Natural killer cell (primary cell): ENCODE results near the gene RALGPS1. TPM values are rescaled to one million over a fixed set of nuclear protein-coding genes. Genes with fewer than 3 reads are reported as not detected.

Source experiments
- ATAC-seq, 3 donors: fragments of 150-1000 bp in 2 of 3; fragments of 200-7000 bp in 1 of 3; cut with Tn5 transposase; 1 replicate in 1 of 3; 2 replicates in 2 of 3; pipeline ENCODE4 v1.10.0; 2021; ENCODE audit warnings: mild to moderate bottlenecking in 2 of 3, moderate library complexity in 2 of 3
- DNase-seq, 2 donors: peaks; one replicate each; pipeline versions ENCODE4 v3.0.0 to v3.0.0-alpha.2; 2013 to 2021; ENCODE audit warnings: mixed read lengths in 1 of 2
- H3K27ac ChIP-seq: one replicate; pipeline ENCODE4 v1.5.1; 2013; ENCODE audit warnings: mild to moderate bottlenecking, low read length
- H3K27me3 ChIP-seq: one replicate; pipeline ENCODE4 v1.6.1; 2013; ENCODE audit warnings: low read length; ENCODE audit not compliant: control insufficient read depth, insufficient read depth
- H3K36me3 ChIP-seq: one replicate; pipeline ENCODE4 v1.6.1; 2013; ENCODE audit warnings: low read length; ENCODE audit not compliant: control insufficient read depth, insufficient read depth
- H3K4me1 ChIP-seq: one replicate; pipeline ENCODE4 v1.6.1; 2013; ENCODE audit warnings: low read length; ENCODE audit not compliant: control insufficient read depth, insufficient read depth
- H3K4me3 ChIP-seq: one replicate; pipeline ENCODE4 v1.5.1; 2013; ENCODE audit warnings: low read length
- H3K9me3 ChIP-seq: one replicate; pipeline ENCODE4 v1.6.1; 2013; ENCODE audit warnings: low read length; ENCODE audit not compliant: control insufficient read depth, insufficient read depth
- H3K27ac Mint-ChIP-seq, 2 donors: one replicate each; pipeline ENCODE4 v1.8.0; 2022; ENCODE audit warnings: mild to moderate bottlenecking in 2 of 2, mixed read lengths in 2 of 2, moderate library complexity in 1 of 2
- H3K27me3 Mint-ChIP-seq, 2 donors: one replicate each; pipeline ENCODE4 v1.8.0; 2022; ENCODE audit warnings: low read depth in 2 of 2, mixed read lengths in 2 of 2
- H3K36me3 Mint-ChIP-seq: one replicate; pipeline ENCODE4 v1.8.0; 2022; ENCODE audit warnings: mixed read lengths
- H3K4me1 Mint-ChIP-seq, 2 donors: one replicate each; pipeline ENCODE4 v1.8.0; 2022; ENCODE audit warnings: mixed read lengths in 2 of 2
- H3K4me3 Mint-ChIP-seq: one replicate; pipeline ENCODE4 v1.8.0; 2022; ENCODE audit warnings: mild to moderate bottlenecking, moderate library complexity, mixed read lengths
- H3K9me3 Mint-ChIP-seq, 2 donors: one replicate each; pipeline ENCODE4 v1.8.0; 2022; ENCODE audit warnings: mixed read lengths in 2 of 2
- CTCF ChIP-seq: fragments of 200-600 bp; IDR thresholded peaks from one replicate; pipeline ENCODE4 v1.8.0; 2022; ENCODE audit warnings: antibody characterized with exemption
- WGBS: methylation state at CpG from one replicate; pipeline ENCODE4 v1.1.7; 2013; ENCODE audit warnings: missing lambda C conversion rate; ENCODE audit not compliant: insufficient coverage; 5-methylcytosine and 5-hydroxymethylcytosine counted together
- intact Hi-C: fragments of 100-400 bp; cut with micrococcal nuclease; formaldehyde crosslinking; loops from one replicate; pipeline ENCODE4 v1.14.2; 2022
- total RNA-seq, 4 donors: library from RNA; stranded (reverse); fragments of 120-200 nt in 1 of 4; gene quantifications; one replicate each; pipeline versions ENCODE4 v1.2.3 to v1.2.4, GENCODE V29; 2013 to 2022

Gene RALGPS1
- total RNA-seq, 3 donors from 2014 or later (not counting 1 experiment from before 2014, with no cell fraction given): 11.9 to 21.2 (median 13.2) TPM

GRCh38 chr9:127077644-127077946 lies 163.0 kb downstream of the RALGPS1 start:
- Mint-ChIP-seq H3K9me3 (no peaks in the 10 kb centered on the region), H3K27me3 (peaks cover 0 to 4% of the 10 kb centered on the region in 2 donors), H3K27ac (no peak overlapping the region), H3K4me3 (no peak overlapping the region), H3K36me3 (no peaks in the 10 kb centered on the region), H3K4me1 (no peaks in the 10 kb centered on the region)
- no peak for TF ChIP-seq CTCF
- 83% methylated on average over 2 of the region's 2 CpGs for WGBS
- DNase-seq (no peak), ATAC-seq (no peak)
- H3K4me1 ChIP-seq: no peaks in the 10 kb centered on the region
- H3K36me3 ChIP-seq: no peaks in the 10 kb centered on the region
- intact Hi-C loops: no loop called here
- no peak overlapping the region for H3K4me3 ChIP-seq
- no peak overlapping the region for H3K27ac ChIP-seq
- no peaks in the 10 kb centered on the region for H3K27me3 ChIP-seq
- no peaks in the 10 kb centered on the region for H3K9me3 ChIP-seq

- ATAC-seq: no peak
- intact Hi-C loops: no loop called here
- no peak overlapping the region for H3K27ac Mint-ChIP-seq
Observed at GRCh38 chr9:127078336-127078735, 163.8 kb downstream of the RALGPS1 start.

GRCh38 chr9:127078988-127079387 lies 164.4 kb downstream of the RALGPS1 start:
- no peaks in the 10 kb centered on the region for H3K9me3 ChIP-seq
- no peaks in the 10 kb centered on the region for H3K27me3 ChIP-seq
- no peaks in the 10 kb centered on the region for H3K4me1 Mint-ChIP-seq
- no peaks in the 10 kb centered on the region for H3K9me3 Mint-ChIP-seq
- H3K4me3 ChIP-seq: no peak overlapping the region
- ATAC-seq (no peak), DNase-seq (no peak)
- no peak overlapping the region for H3K27ac Mint-ChIP-seq
- no peak overlapping the region for H3K4me3 Mint-ChIP-seq
- intact Hi-C loops: no loop called here
- no peaks in the 10 kb centered on the region for H3K36me3 Mint-ChIP-seq
- H3K27ac ChIP-seq: no peak overlapping the region
- H3K36me3 ChIP-seq: no peaks in the 10 kb centered on the region
- no peaks in the 10 kb centered on the region for H3K4me1 ChIP-seq
- WGBS: 100% methylated on average over 1 of the region's 1 CpG
- TF ChIP-seq CTCF: no peak
- peaks cover 0 to 4% of the 10 kb centered on the region in 2 donors for H3K27me3 Mint-ChIP-seq

More at GRCh38 chr9:127078336-127078735, 163.8 kb downstream of the RALGPS1 start:
- H3K9me3 Mint-ChIP-seq: no peaks in the 10 kb centered on the region
- H3K36me3 ChIP-seq: no peaks in the 10 kb centered on the region
- no peak overlapping the region for H3K27ac ChIP-seq
- no peak overlapping the region for H3K4me3 Mint-ChIP-seq
- no peak overlapping the region for H3K4me3 ChIP-seq
- H3K9me3 ChIP-seq: no peaks in the 10 kb centered on the region
- H3K27me3 ChIP-seq: no peaks in the 10 kb centered on the region
- no peaks in the 10 kb centered on the region for H3K4me1 ChIP-seq
- no peaks in the 10 kb centered on the region for H3K4me1 Mint-ChIP-seq
- no peak for TF ChIP-seq CTCF
- peaks cover 0 to 4% of the 10 kb centered on the region in 2 donors for H3K27me3 Mint-ChIP-seq
- 98% methylated on average over 5 of the region's 6 CpGs for WGBS
- no peaks in the 10 kb centered on the region for H3K36me3 Mint-ChIP-seq
- no peak for DNase-seq

- Histone ChIP-seq H3K4me3 (no peak overlapping the region), H3K36me3 (no peaks in the 10 kb centered on the region), H3K4me1 (no peaks in the 10 kb centered on the region), H3K27ac (no peak overlapping the region), H3K27me3 (no peaks in the 10 kb centered on the region), H3K9me3 (no peaks in the 10 kb centered on the region)
- DNase-seq (no peak), ATAC-seq (no peak)
- WGBS: 96% methylated on average over 8 of the region's 8 CpGs
- intact Hi-C loops: no loop called here
- H3K36me3 Mint-ChIP-seq: no peaks in the 10 kb centered on the region
- H3K27me3 Mint-ChIP-seq: peaks cover 0 to 4% of the 10 kb centered on the region in 2 donors
- no peak for TF ChIP-seq CTCF
- no peak overlapping the region for H3K4me3 Mint-ChIP-seq
- H3K4me1 Mint-ChIP-seq: no peaks in the 10 kb centered on the region
- H3K9me3 Mint-ChIP-seq: no peaks in the 10 kb centered on the region
- no peak overlapping the region for H3K27ac Mint-ChIP-seq
Observed at GRCh38 chr9:127079446-127080140, 165.0 kb downstream of the RALGPS1 start.
